ENCODE results near the gene RNF31.
"Not testable (repeated sequence)": the region's sequence is repeated elsewhere in the genome, so short reads cannot be mapped to it uniquely, and the experiment has no call there.

The RNF31 gene

GRCh38 chr14:24146978-24147760 is at the start of gene RNF31:
Gene RNF31 (plus strand): TSS chr14:24147498. CDS start chr14:24147699, 201 bp downstream.
- DNase-seq, result peak; percentile 94

- DNase-seq, result no peak
Observed at GRCh38 chr14:24098229-24098926, 48.9 kb upstream of the RNF31 start.

- no peak for DNase-seq
Observed at GRCh38 chr14:24098927-24099813, 48.1 kb upstream of the RNF31 start.

GRCh38 chr14:24100197-24100981 is 46.9 kb upstream of the RNF31 start:
- no peak for DNase-seq

GRCh38 chr14:24100982-24101494 is 46.3 kb upstream of the RNF31 start:
- DNase-seq, result no peak

GRCh38 chr14:24102357-24103048 is 44.8 kb upstream of the RNF31 start:
- no peak for DNase-seq

- no peak for DNase-seq
Observed at GRCh38 chr14:24103451-24103850, 43.8 kb upstream of the RNF31 start.

- DNase-seq, result not testable (repeated sequence)
Observed at GRCh38 chr14:24105609-24106239, 41.6 kb upstream of the RNF31 start.

- no peak for DNase-seq
Observed at GRCh38 chr14:24106672-24107271, 40.5 kb upstream of the RNF31 start.

- no peak for DNase-seq
Observed at GRCh38 chr14:24108336-24108874, 38.9 kb upstream of the RNF31 start.

- no peak for DNase-seq
Observed at GRCh38 chr14:24110060-24110459, 37.2 kb upstream of the RNF31 start.

GRCh38 chr14:24110523-24110922 is 36.8 kb upstream of the RNF31 start:
- DNase-seq, result no peak

GRCh38 chr14:24113379-24113800 is 33.9 kb upstream of the RNF31 start:
- no peak for DNase-seq

- peak; percentile 62 for DNase-seq
Observed at GRCh38 chr14:24113801-24114531, 33.3 kb upstream of the RNF31 start.

GRCh38 chr14:24114532-24115421 is 32.5 kb upstream of the RNF31 start, which contains the start of the genes DCAF11 and NRL:
Gene DCAF11 (plus strand): TSS chr14:24114777. CDS start chr14:24115595, 818 bp downstream.
Gene NRL (minus strand): TSS chr14:24114949. CDS start chr14:24082848, 32,101 bp downstream.
- peak; percentile 97 for DNase-seq

- DNase-seq, result no peak
Observed at GRCh38 chr14:24115422-24116127, 31.7 kb upstream of the RNF31 start.

- no peak for DNase-seq
Observed at GRCh38 chr14:24116128-24116814, 31.0 kb upstream of the RNF31 start.

Data from activated CD4-positive, alpha-beta T cell treated with anti-CD3 and anti-CD28 coated beads for 1 hour (primary cell).